ENCODE data around the gene TBC1D5.

The TBC1D5 gene

GRCh38 chr3:17204049-17204650, 538.3 kb downstream of the TBC1D5 start:
- H3K36me3 Mint-ChIP-seq (ENCODE audit: low read depth) = peaks cover 43% of the 10 kb centered on the region
- no peaks in the 10 kb centered on the region for H3K4me1 Mint-ChIP-seq
- H3K27me3 Mint-ChIP-seq (ENCODE audit: low read depth, poor library complexity) = no peaks in the 10 kb centered on the region
- no peak for DNase-seq
- no peak for TF ChIP-seq CTCF (IDR thresholded peaks at IDR 0.05)
- peaks cover 27% of the 10 kb centered on the region for H3K9me3 Mint-ChIP-seq
- H3K4me3 Mint-ChIP-seq = no peak overlapping the region
- H3K27ac Mint-ChIP-seq = no peak overlapping the region

GRCh38 chr3:17201538-17201937, 540.9 kb downstream of the TBC1D5 start:
- Mint-ChIP-seq H3K9me3 (peaks cover 27% of the 10 kb centered on the region), H3K4me3 (no peak overlapping the region), H3K36me3 (ENCODE audit: low read depth) (peaks cover 52% of the 10 kb centered on the region), H3K27me3 (ENCODE audit: low read depth, poor library complexity) (no peaks in the 10 kb centered on the region), H3K27ac (no peak overlapping the region), H3K4me1 (no peaks in the 10 kb centered on the region)
- no peak for TF ChIP-seq CTCF (IDR thresholded peaks at IDR 0.05)
- DNase-seq = no peak

- Mint-ChIP-seq H3K36me3 (ENCODE audit: low read depth) (peaks cover 17% of the 10 kb centered on the region), H3K27me3 (ENCODE audit: low read depth, poor library complexity) (no peaks in the 10 kb centered on the region), H3K9me3 (no peaks in the 10 kb centered on the region), H3K4me3 (no peak overlapping the region), H3K27ac (no peak overlapping the region), H3K4me1 (peaks cover 17% of the 10 kb centered on the region)
- no peak for DNase-seq
- no peak for TF ChIP-seq CTCF (IDR thresholded peaks at IDR 0.05)
These were observed 546.4 kb downstream of the TBC1D5 start for GRCh38 chr3:17195856-17196604.

GRCh38 chr3:17195192-17195611, 547.2 kb downstream of the TBC1D5 start:
- no peak overlapping the region for H3K27ac Mint-ChIP-seq
- no peak for TF ChIP-seq CTCF (IDR thresholded peaks at IDR 0.05)
- H3K27me3 Mint-ChIP-seq (ENCODE audit: low read depth, poor library complexity) = no peaks in the 10 kb centered on the region
- no peak for DNase-seq
- H3K9me3 Mint-ChIP-seq = no peaks in the 10 kb centered on the region
- peaks cover 9% of the 10 kb centered on the region for H3K36me3 Mint-ChIP-seq (ENCODE audit: low read depth)
- H3K4me3 Mint-ChIP-seq = no peak overlapping the region
- H3K4me1 Mint-ChIP-seq = peaks cover 17% of the 10 kb centered on the region

GRCh38 chr3:17194116-17194515, 548.3 kb downstream of the TBC1D5 start:
- H3K4me3 Mint-ChIP-seq = no peak overlapping the region
- DNase-seq = no peak
- H3K4me1 Mint-ChIP-seq = peaks cover 17% of the 10 kb centered on the region
- no peak for TF ChIP-seq CTCF (IDR thresholded peaks at IDR 0.05)
- H3K27me3 Mint-ChIP-seq (ENCODE audit: low read depth, poor library complexity) = no peaks in the 10 kb centered on the region
- peaks cover 9% of the 10 kb centered on the region for H3K36me3 Mint-ChIP-seq (ENCODE audit: low read depth)
- no peak overlapping the region for H3K27ac Mint-ChIP-seq
- no peaks in the 10 kb centered on the region for H3K9me3 Mint-ChIP-seq

- Mint-ChIP-seq H3K27me3 (ENCODE audit: low read depth, poor library complexity) (peaks cover 4% of the 10 kb centered on the region), H3K9me3 (no peaks in the 10 kb centered on the region), H3K4me3 (no peak overlapping the region), H3K36me3 (ENCODE audit: low read depth) (peaks cover 1% of the 10 kb centered on the region), H3K4me1 (peaks cover 17% of the 10 kb centered on the region), H3K27ac (peak overlapping the region; percentile 39)
- DNase-seq = no peak
- no peak for TF ChIP-seq CTCF (IDR thresholded peaks at IDR 0.05)
These were observed 549.4 kb downstream of the TBC1D5 start for GRCh38 chr3:17192995-17193394.

Data from nephron progenitor cell (in vitro differentiated cells).